ENCODE results near the gene PARD3.
"Not testable (repeated sequence)": the region's sequence is repeated elsewhere in the genome, so short reads cannot be mapped to it uniquely, and the experiment has no call there.

The PARD3 gene

GRCh38 chr10:34844448-34844847 lies 29.4 kb upstream of the PARD3 start:
- H3K36me3 ChIP-seq (ENCODE audit: control insufficient read depth, low read depth, low read length): no peaks in the 10 kb centered on the region
- H3K4me3 ChIP-seq (ENCODE audit: low read length): no peak overlapping the region
- H3K4me1 ChIP-seq (ENCODE audit: control insufficient read depth, low read depth, low read length): no peaks in the 10 kb centered on the region
- no peak overlapping the region for H3K9ac ChIP-seq (ENCODE audit: low read length)
- H3K27me3 ChIP-seq (ENCODE audit: control insufficient read depth, insufficient read depth, low read length): no peaks in the 10 kb centered on the region
- H3K27ac ChIP-seq (ENCODE audit: low read length): no peak overlapping the region
- H3K9me3 ChIP-seq (ENCODE audit: control insufficient read depth, low read depth, low read length): no peaks in the 10 kb centered on the region

DNA sequence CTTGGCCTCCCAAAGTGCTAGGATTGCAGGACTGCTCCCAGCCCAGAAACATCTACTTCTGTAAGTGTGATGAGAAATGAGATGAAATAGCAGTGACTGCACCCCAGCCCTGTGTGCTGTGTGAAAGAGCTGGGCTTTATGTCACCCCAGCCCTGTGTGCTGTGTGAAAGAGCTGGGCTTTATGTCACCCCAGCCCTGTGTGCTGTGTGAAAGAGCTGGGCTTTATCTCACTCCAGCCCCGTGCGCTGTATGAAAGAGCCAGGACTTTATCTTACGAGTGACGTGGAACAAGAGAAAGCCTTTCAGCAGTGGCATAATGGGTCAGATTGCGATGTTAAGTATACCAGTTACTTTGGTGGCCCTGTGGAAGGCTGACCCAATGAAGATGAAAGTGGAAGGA lies 28.4 kb upstream of the PARD3 start:
- not testable (repeated sequence) for H3K4me3 ChIP-seq (ENCODE audit: low read length); H3K9me3 ChIP-seq (ENCODE audit: control insufficient read depth, low read depth, low read length); H3K9ac ChIP-seq (ENCODE audit: low read length)

DNA sequence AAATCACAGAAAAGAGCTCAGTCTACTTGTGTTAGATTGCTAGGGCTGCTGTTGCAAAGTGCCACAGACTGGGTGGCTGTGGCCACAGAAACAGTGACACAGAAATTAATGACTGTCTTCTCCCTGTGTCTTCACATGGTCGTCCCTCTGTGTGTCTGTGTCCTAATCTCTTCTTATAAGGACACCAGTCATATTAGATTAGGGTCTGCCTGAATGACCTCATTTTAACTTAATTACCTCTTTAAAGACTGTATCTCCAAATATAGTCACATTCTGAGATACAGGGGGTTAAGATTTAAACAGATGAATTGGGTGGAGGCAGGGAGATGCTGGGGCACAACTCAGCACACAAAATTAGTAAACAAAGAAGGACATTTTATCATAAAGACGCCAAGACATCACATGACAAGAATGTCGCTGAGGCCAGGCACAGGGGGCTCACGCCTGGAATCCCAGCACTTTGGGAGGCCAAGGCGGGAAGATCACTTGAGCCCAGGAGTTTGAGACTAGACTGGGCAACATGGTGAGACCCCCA lies 23.3 kb upstream of the PARD3 start:
- Histone ChIP-seq H3K9ac (ENCODE audit: low read length) (no peak overlapping the region), H3K9me3 (ENCODE audit: control insufficient read depth, low read depth, low read length) (no peaks in the 10 kb centered on the region), H3K27me3 (ENCODE audit: control insufficient read depth, insufficient read depth, low read length) (no peaks in the 10 kb centered on the region), H3K4me3 (ENCODE audit: low read length) (no peak overlapping the region), H3K4me1 (ENCODE audit: control insufficient read depth, low read depth, low read length) (no peaks in the 10 kb centered on the region), H3K27ac (ENCODE audit: low read length) (no peak overlapping the region), H3K36me3 (ENCODE audit: control insufficient read depth, low read depth, low read length) (no peaks in the 10 kb centered on the region)

More for the DNA sequence above, 28.4 kb upstream of the PARD3 start:
- H3K4me1 ChIP-seq (ENCODE audit: control insufficient read depth, low read depth, low read length); H3K36me3 ChIP-seq (ENCODE audit: control insufficient read depth, low read depth, low read length); H3K27ac ChIP-seq (ENCODE audit: low read length); H3K27me3 ChIP-seq (ENCODE audit: control insufficient read depth, insufficient read depth, low read length): not testable (repeated sequence)

- H3K9me3 ChIP-seq (ENCODE audit: control insufficient read depth, low read depth, low read length): no peaks in the 10 kb centered on the region
These were observed 20.9 kb upstream of the PARD3 start for GRCh38 chr10:34835908-34836508.

GRCh38 chr10:34834274-34834673 lies 19.2 kb upstream of the PARD3 start:
- Histone ChIP-seq H3K4me1 (ENCODE audit: control insufficient read depth, low read depth, low read length) (no peaks in the 10 kb centered on the region), H3K9ac (ENCODE audit: low read length) (no peak overlapping the region), H3K36me3 (ENCODE audit: control insufficient read depth, low read depth, low read length) (no peaks in the 10 kb centered on the region), H3K4me3 (ENCODE audit: low read length) (no peak overlapping the region), H3K27me3 (ENCODE audit: control insufficient read depth, insufficient read depth, low read length) (no peaks in the 10 kb centered on the region), H3K27ac (ENCODE audit: low read length) (no peak overlapping the region), H3K9me3 (ENCODE audit: control insufficient read depth, low read depth, low read length) (no peaks in the 10 kb centered on the region)

More at GRCh38 chr10:34835908-34836508, 20.9 kb upstream of the PARD3 start:
- H3K27me3 ChIP-seq (ENCODE audit: control insufficient read depth, insufficient read depth, low read length): no peaks in the 10 kb centered on the region
- no peak overlapping the region for H3K27ac ChIP-seq (ENCODE audit: low read length)
- H3K36me3 ChIP-seq (ENCODE audit: control insufficient read depth, low read depth, low read length): no peaks in the 10 kb centered on the region
- no peak overlapping the region for H3K4me3 ChIP-seq (ENCODE audit: low read length)
- no peak overlapping the region for H3K9ac ChIP-seq (ENCODE audit: low read length)
- no peaks in the 10 kb centered on the region for H3K4me1 ChIP-seq (ENCODE audit: control insufficient read depth, low read depth, low read length)

DNA sequence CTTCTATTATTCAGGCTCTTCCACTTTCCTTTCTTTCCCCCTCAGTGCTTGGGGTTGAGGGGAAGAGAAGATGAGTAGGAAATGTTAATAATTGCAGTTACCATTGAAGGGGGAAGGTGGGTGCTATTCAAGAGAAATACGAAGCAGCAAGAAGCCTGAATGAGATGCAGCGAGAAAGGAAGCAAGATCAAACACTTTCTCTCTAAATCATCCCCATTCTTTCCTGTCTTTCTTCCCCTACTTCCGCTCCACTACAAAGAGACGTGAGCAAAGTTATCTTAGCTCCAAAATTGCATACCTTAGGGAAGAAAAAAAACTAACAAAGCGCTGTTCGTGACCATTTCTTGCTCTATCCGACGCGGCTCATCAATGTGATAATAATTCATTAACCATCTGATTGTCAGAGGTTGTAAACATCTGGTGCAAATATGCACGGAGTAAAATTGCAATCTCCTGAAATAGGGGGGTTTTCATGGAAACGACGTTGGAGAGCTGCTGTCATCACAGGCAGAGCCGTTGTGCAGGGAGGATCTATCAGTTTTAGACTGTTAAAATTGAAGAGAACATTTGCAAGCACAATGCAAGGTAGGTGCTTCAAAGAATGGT lies 15.2 kb upstream of the PARD3 start:
- no peak overlapping the region for H3K9ac ChIP-seq (ENCODE audit: low read length)
- no peak overlapping the region for H3K4me3 ChIP-seq (ENCODE audit: low read length)
- H3K4me1 ChIP-seq (ENCODE audit: control insufficient read depth, low read depth, low read length): no peaks in the 10 kb centered on the region
- H3K9me3 ChIP-seq (ENCODE audit: control insufficient read depth, low read depth, low read length): no peaks in the 10 kb centered on the region
- H3K27me3 ChIP-seq (ENCODE audit: control insufficient read depth, insufficient read depth, low read length): no peaks in the 10 kb centered on the region
- H3K36me3 ChIP-seq (ENCODE audit: control insufficient read depth, low read depth, low read length): no peaks in the 10 kb centered on the region
- no peak overlapping the region for H3K27ac ChIP-seq (ENCODE audit: low read length)

DNA sequence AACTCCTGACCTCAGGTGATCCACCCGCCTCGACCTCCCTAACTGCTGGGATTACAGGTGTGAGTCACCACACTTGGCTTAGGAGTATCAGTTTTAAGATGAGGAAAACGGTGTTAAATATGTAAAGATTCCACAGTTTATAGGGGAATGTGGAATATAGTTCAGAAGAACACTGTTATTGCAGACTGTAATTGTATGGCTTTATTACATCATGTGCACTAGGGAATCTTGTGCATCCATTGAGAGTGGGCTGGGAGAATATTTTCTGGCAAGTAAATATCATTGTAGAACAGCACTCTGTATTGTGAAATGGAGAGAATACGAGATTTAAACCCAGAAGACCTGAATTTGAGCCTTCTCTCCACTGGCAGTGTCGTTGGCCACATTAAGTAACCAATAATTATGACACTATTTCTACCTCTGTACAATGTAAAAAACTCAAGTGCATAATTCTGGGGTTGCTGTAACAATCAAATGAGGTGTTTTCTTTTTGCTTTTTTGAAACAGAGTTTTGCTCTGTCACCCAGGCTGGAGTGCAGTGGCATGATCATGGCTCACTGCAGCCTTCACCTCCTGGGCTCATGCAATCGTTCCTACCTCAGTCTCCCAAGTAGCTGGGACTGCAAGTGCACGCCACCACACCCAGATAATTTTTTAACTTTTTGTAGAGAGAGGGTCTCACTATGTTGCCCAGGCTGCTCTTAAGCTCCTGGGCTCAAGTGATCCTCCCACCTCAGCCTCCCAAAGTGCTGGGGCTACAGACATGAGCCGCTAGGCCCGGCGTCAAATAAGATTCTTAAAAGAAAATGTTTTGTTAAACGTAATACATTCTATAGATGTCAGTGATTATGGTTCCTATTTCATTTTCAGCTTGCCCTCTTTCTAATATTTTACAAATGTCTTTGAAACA lies 12.0 kb upstream of the PARD3 start:
- H3K4me1 ChIP-seq (ENCODE audit: control insufficient read depth, low read depth, low read length): peaks cover 3% of the 10 kb centered on the region
- no peaks in the 10 kb centered on the region for H3K27me3 ChIP-seq (ENCODE audit: control insufficient read depth, insufficient read depth, low read length)
- H3K36me3 ChIP-seq (ENCODE audit: control insufficient read depth, low read depth, low read length): no peaks in the 10 kb centered on the region
- H3K9ac ChIP-seq (ENCODE audit: low read length): no peak overlapping the region
- H3K4me3 ChIP-seq (ENCODE audit: low read length): no peak overlapping the region
- no peaks in the 10 kb centered on the region for H3K9me3 ChIP-seq (ENCODE audit: control insufficient read depth, low read depth, low read length)
- no peak overlapping the region for H3K27ac ChIP-seq (ENCODE audit: low read length)

DNA sequence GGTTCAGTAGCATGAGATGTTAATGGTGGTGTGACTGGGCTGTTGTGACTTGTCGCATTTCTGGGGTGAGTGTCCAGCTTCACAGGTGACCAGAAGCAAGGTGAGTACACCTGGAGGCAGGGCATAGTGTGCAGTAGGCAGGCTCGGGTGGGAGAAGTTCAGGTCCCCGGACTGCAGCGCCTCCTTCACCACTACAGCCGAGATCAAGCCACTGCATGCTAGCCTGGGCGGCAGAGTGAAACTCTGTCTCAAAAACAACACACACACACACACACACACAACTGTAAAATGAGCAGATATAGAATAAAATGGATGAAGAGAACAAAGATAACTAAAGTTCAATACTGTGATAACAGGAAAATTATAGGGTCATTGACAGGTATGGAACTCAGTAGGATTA lies 11.1 kb upstream of the PARD3 start:
- no peak overlapping the region for H3K4me3 ChIP-seq (ENCODE audit: low read length)
- H3K9me3 ChIP-seq (ENCODE audit: control insufficient read depth, low read depth, low read length): no peaks in the 10 kb centered on the region
- H3K4me1 ChIP-seq (ENCODE audit: control insufficient read depth, low read depth, low read length): peaks cover 3% of the 10 kb centered on the region
- no peaks in the 10 kb centered on the region for H3K36me3 ChIP-seq (ENCODE audit: control insufficient read depth, low read depth, low read length)
- H3K9ac ChIP-seq (ENCODE audit: low read length): no peak overlapping the region
- H3K27ac ChIP-seq (ENCODE audit: low read length): no peak overlapping the region
- H3K27me3 ChIP-seq (ENCODE audit: control insufficient read depth, insufficient read depth, low read length): no peaks in the 10 kb centered on the region

DNA sequence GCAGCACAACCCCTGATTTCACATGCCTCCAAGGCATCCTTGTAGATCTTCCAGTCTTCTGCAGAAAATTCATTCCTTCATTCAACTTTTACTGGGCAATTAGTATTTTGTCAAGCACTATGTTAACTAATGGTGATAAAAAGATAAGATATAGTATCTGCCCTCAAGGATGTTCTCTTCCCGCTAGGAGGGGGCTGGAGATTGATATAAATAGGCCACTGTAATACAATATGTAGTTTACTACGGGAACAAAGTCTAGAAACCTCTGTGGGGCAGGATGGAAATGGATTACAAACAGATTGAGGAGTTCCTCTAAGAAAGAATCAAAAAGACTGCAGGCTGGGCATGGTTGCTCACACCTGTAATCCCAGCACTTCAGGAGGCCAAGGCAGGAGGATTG lies 10.3 kb upstream of the PARD3 start:
- H3K4me1 ChIP-seq (ENCODE audit: control insufficient read depth, low read depth, low read length): peaks cover 3% of the 10 kb centered on the region
- H3K27ac ChIP-seq (ENCODE audit: low read length): no peak overlapping the region
- no peaks in the 10 kb centered on the region for H3K9me3 ChIP-seq (ENCODE audit: control insufficient read depth, low read depth, low read length)
- no peak overlapping the region for H3K4me3 ChIP-seq (ENCODE audit: low read length)
- H3K9ac ChIP-seq (ENCODE audit: low read length): no peak overlapping the region
- no peaks in the 10 kb centered on the region for H3K27me3 ChIP-seq (ENCODE audit: control insufficient read depth, insufficient read depth, low read length)
- no peaks in the 10 kb centered on the region for H3K36me3 ChIP-seq (ENCODE audit: control insufficient read depth, low read depth, low read length)

GRCh38 chr10:34824870-34825269 lies 9.8 kb upstream of the PARD3 start:
- H3K27ac ChIP-seq (ENCODE audit: low read length): no peak overlapping the region
- H3K36me3 ChIP-seq (ENCODE audit: control insufficient read depth, low read depth, low read length): no peaks in the 10 kb centered on the region
- H3K4me3 ChIP-seq (ENCODE audit: low read length): no peak overlapping the region
- peaks cover 3% of the 10 kb centered on the region for H3K4me1 ChIP-seq (ENCODE audit: control insufficient read depth, low read depth, low read length)
- no peaks in the 10 kb centered on the region for H3K9me3 ChIP-seq (ENCODE audit: control insufficient read depth, low read depth, low read length)
- no peak overlapping the region for H3K9ac ChIP-seq (ENCODE audit: low read length)
- H3K27me3 ChIP-seq (ENCODE audit: control insufficient read depth, insufficient read depth, low read length): no peaks in the 10 kb centered on the region

DNA sequence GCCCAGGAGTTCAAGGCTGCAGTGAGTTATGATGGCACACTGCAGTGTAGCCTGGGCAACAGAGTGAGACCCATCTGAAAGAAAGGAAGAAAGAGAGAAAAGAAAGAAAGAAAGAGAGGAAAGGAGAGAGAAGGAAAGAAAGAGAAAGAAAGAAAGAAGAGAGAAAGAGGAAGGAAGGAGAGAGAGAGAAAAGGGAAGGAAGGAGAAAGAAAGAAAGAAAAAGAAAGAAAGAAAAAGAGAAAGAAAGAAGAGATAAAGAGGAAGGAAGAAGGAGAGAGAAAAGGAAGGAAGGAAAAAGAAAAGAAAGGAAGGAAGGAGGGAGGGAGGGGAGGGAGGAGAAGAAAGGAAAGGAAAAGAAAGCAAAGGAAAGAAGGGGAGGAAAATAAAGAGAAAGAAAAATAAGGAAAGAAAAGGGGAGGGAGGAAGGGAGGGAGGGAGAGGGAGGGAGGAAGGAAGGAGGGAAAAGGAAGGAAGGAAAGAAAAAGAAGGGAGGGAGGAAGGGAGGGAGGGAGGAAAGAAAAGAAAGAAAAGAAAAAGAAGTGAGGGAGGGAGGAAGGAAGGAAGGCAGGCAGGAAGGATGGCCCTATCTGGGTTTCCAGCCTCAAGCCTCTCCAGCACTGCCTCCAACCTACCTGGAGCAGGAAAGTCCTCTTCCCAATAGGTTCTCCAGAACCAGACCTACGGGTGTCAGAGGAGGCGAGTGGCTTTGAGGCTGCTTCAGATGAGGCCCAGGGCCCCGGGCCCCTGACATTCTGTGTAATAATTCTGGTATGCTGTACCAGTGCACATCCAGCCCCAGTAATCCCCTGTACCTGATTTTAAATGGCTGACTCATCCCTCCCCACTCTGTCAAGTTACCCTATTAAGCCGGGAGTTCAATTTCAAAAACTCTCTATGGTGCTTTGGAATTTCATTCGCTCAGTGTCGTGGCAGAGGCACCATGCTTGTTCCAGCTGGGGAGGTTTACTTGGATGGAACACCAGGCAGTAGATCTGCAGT lies 6.8 kb upstream of the PARD3 start:
- peaks cover 9% of the 10 kb centered on the region for H3K27me3 ChIP-seq (ENCODE audit: control insufficient read depth, insufficient read depth, low read length)
- no peak overlapping the region for H3K9ac ChIP-seq (ENCODE audit: low read length)
- H3K27ac ChIP-seq (ENCODE audit: low read length): no peak overlapping the region
- H3K4me1 ChIP-seq (ENCODE audit: control insufficient read depth, low read depth, low read length): peaks cover 3% of the 10 kb centered on the region
- H3K9me3 ChIP-seq (ENCODE audit: control insufficient read depth, low read depth, low read length): no peaks in the 10 kb centered on the region
- no peak overlapping the region for H3K4me3 ChIP-seq (ENCODE audit: low read length)
- no peaks in the 10 kb centered on the region for H3K36me3 ChIP-seq (ENCODE audit: control insufficient read depth, low read depth, low read length)

Measured in iPS-18a (cell line).